GM12878 (cell line): ENCODE data around the gene HIVEP1. TPM values are rescaled to one million over a fixed set of nuclear protein-coding genes. Genes with fewer than 3 reads are reported as not detected.
A peak's percentile ranks its signal among the peaks of the same experiment; 100 is the strongest.

ENCODE experiments used
- ATAC-seq: fragments of 200-7000 bp; cut with Tn5 transposase; 3 replicates; pipeline ENCODE4 v1.9.1; 2020; ENCODE audit warnings: mild to moderate bottlenecking, moderate library complexity
- BruUV-seq: library from RNA; stranded (reverse); fragments of 400-500 nt; replicated peaks from 2 replicates; lab custom pipeline; 2021; lab: Mats Ljungman, UMichigan
- CTCF ChIA-PET: fragments of 300-600 bp; sonication (Branson Sonifier 250); formaldehyde crosslinking; extraction: SDS; loops from one replicate; lab custom pipeline; 2021; ENCODE audit warnings: inconsistent platforms; lab: Yijun Ruan, JAX
- POLR2A ChIA-PET: fragments of 350-600 bp; formaldehyde crosslinking; extraction: SDS; loops from one replicate; lab custom pipeline; 2021; ENCODE audit warnings: inconsistent platforms; lab: Charles Lee
- RAD21 ChIA-PET: fragments of 300-600 bp; sonication (Branson Sonifier 250); formaldehyde crosslinking; loops from one replicate; lab custom pipeline; 2023; ENCODE audit warnings: antibody characterized with exemption; ENCODE audit not compliant: unreplicated experiment; lab: Charles Lee
- SMC1A ChIA-PET: fragments of 300-600 bp; sonication (Branson Sonifier 250); formaldehyde crosslinking; loops from one replicate; lab custom pipeline; 2023; ENCODE audit not compliant: unreplicated experiment, uncharacterized antibody; lab: Charles Lee
- DNase-seq: peaks from one replicate; pipeline ENCODE4 v3.0.0-alpha.2; 2011; ENCODE audit warnings: low read depth, low spot score
- FAIRE-seq: peaks from 3 replicates; lab custom pipeline; 2011; peaks lifted over from hg19 to GRCh38; lab: Jason Lieb, UNC
- H2AFZ ChIP-seq: 2 replicates; pipeline ENCODE4 v1.6.0; 2011; ENCODE audit warnings: low read depth, low read length, control low read depth; ENCODE audit not compliant: control insufficient read depth
- H3K27ac ChIP-seq: 2 replicates; pipeline ENCODE4 v1.5.1; 2011; ENCODE audit warnings: control low read depth; ENCODE audit not compliant: control insufficient read depth, insufficient read depth
- H3K27me3 ChIP-seq, 2 experiments: replicated peaks in 1 of 2; 2 replicates each; pipeline versions ENCODE4 v1.6.0 to v1.6.1; 2011; ENCODE audit warnings: low read length in 1 of 2; ENCODE audit not compliant: control insufficient read depth in 2 of 2, insufficient read depth in 2 of 2
- H3K36me3 ChIP-seq, 2 experiments: 2 replicates each; pipeline ENCODE4 v1.5.1; 2011; ENCODE audit warnings: low read length in 1 of 2; ENCODE audit not compliant: control insufficient read depth in 2 of 2, insufficient read depth in 2 of 2
- H3K4me1 ChIP-seq: 2 replicates; pipeline ENCODE4 v1.6.1; 2011; ENCODE audit warnings: mild to moderate bottlenecking, low read length, moderate library complexity, mixed read lengths; ENCODE audit not compliant: control insufficient read depth, insufficient read depth
- H3K4me2 ChIP-seq: 2 replicates; pipeline ENCODE4 v1.6.0; 2011; ENCODE audit warnings: control low read depth; ENCODE audit not compliant: control insufficient read depth, insufficient read depth
- H3K4me3 ChIP-seq: fragments of 200-600 bp; sonication (generic); 2 replicates; pipeline ENCODE4 v1.5.1; 2016
- H3K79me2 ChIP-seq: 2 replicates; pipeline ENCODE4 v1.6.0; 2011; ENCODE audit warnings: low read length; ENCODE audit not compliant: control insufficient read depth, insufficient read depth
- H3K9ac ChIP-seq: 2 replicates; pipeline ENCODE4 v1.8.0; 2011; ENCODE audit warnings: low read length, control low read depth, mixed read lengths; ENCODE audit not compliant: control insufficient read depth, insufficient read depth
- H3K9me3 ChIP-seq: replicated peaks from 3 replicates; pipeline ENCODE4 v1.5.1; 2011; ENCODE audit warnings: mild to moderate bottlenecking, low read length; ENCODE audit not compliant: control insufficient read depth, insufficient read depth
- H4K20me1 ChIP-seq: 2 replicates; pipeline ENCODE4 v1.6.0; 2011; ENCODE audit not compliant: control insufficient read depth, insufficient read depth
- FOXM1 ChIP-seq: IDR thresholded peaks from 2 replicates; pipeline ENCODE4 v1.6.1; 2012; ENCODE audit warnings: low read depth, mild to moderate bottlenecking, inconsistent platforms, low read length, moderate library complexity
- HSF1 ChIP-seq: fragments of 150-350 bp; IDR thresholded peaks from 2 replicates; pipeline ENCODE4 v1.6.1; 2014; ENCODE audit warnings: mild to moderate bottlenecking, low read depth, low read length
- IRF3 ChIP-seq: fragments of 450-650 bp; IDR thresholded peaks from 2 replicates; pipeline ENCODE4 v1.6.1; 2014; ENCODE audit warnings: mild to moderate bottlenecking
- IRF4 ChIP-seq: IDR thresholded peaks from 2 replicates; pipeline ENCODE4 v1.6.1; 2011; ENCODE audit warnings: low read depth, low read length
- MYB ChIP-seq: fragments of 150-350 bp; IDR thresholded peaks from 2 replicates; pipeline ENCODE4 v1.6.1; 2014; ENCODE audit warnings: mild to moderate bottlenecking, low read depth, low read length, borderline replicate concordance
- MYC ChIP-seq: IDR thresholded peaks from 2 replicates; pipeline ENCODE4 v1.6.1; 2011; ENCODE audit warnings: mild to moderate bottlenecking, low read length, moderate library complexity, inconsistent platforms; ENCODE audit not compliant: insufficient read depth, insufficient replicate concordance, insufficient read length, severe bottlenecking
- NBN ChIP-seq: fragments of 450-650 bp; IDR thresholded peaks from 2 replicates; pipeline ENCODE4 v1.6.1; 2016
- RUNX3 ChIP-seq: IDR thresholded peaks from 2 replicates; pipeline ENCODE4 v1.6.1; 2012; ENCODE audit warnings: low read length, inconsistent platforms
- STAT1 ChIP-seq: fragments of 450-650 bp; conservative IDR thresholded peaks from 2 replicates; pipeline ENCODE4 v1.6.1; 2014; ENCODE audit warnings: antibody characterized with exemption, mild to moderate bottlenecking
- TARDBP ChIP-seq: IDR thresholded peaks from 2 replicates; pipeline ENCODE4 v1.6.1; 2016; ENCODE audit warnings: borderline replicate concordance
- ZZZ3 ChIP-seq: IDR thresholded peaks from 2 replicates; pipeline ENCODE4 v1.6.1; 2011; ENCODE audit warnings: low read depth; ENCODE audit not compliant: control insufficient read depth, insufficient read length
- WGBS: methylation state at CpG from one replicate; pipeline ENCODE4 v1.1.6; 2016; ENCODE audit warnings: low lambda C conversion rate; ENCODE audit not compliant: insufficient replicate concordance, insufficient coverage; ENCODE audit errors: missing lambda C conversion rate; 5-methylcytosine and 5-hydroxymethylcytosine counted together
- in situ Hi-C: fragments of 300-500 bp; cut with MboI; formaldehyde crosslinking; loops from 9 replicates; pipeline ENCODE4 v1.14.3; 2018; ENCODE audit warnings: mixed read lengths
- intact Hi-C: fragments of 100-400 bp; cut with micrococcal nuclease; formaldehyde crosslinking; loops from one replicate; pipeline ENCODE4 v1.14.2; 2022; ENCODE audit not compliant: unreplicated experiment
- polyA plus RNA-seq, 11 experiments: library from polyadenylated mRNA; depleted of rRNA in 4 of 11; unstranded in 6 of 11; stranded (reverse) in 5 of 11; fragments of >200 nt; fragmentation: Nextera tagmentation in 4 of 11; fragmentation: Illumina TruSeq in 1 of 11; extraction: Ambion mirVana in 4 of 11; extraction: Trizol in 1 of 11; gene quantifications; 1 replicate in 1 of 11; 2 replicates in 10 of 11; pipeline versions ENCODE4 v1.2.1 to v1.2.3, GENCODE V29; 2011 to 2016; ENCODE audit warnings: inconsistent platforms in 2 of 11, missing spikeins in 2 of 11, low read depth in 1 of 11
- total RNA-seq, 4 experiments: library from RNA; depleted of rRNA in 3 of 4; stranded (reverse); fragments of >200 nt in 3 of 4; fragmentation: Illumina TruSeq in 1 of 4; extraction: Trizol in 1 of 4; gene quantifications; 2 replicates each; pipeline versions ENCODE4 v1.2.1 to v1.2.3, GENCODE V29; 2013 to 2021
- TF ChIP-seq, protein P1 (sequence below): IDR thresholded peaks from 2 replicates; pipeline ENCODE4 v1.6.1; 2011; ENCODE audit warnings: low read depth, low read length, improper control_type of control experiment, borderline replicate concordance
- TF ChIP-seq, protein P2 (sequence below): IDR thresholded peaks from 2 replicates; pipeline ENCODE4 v1.6.1; 2011; ENCODE audit warnings: mild to moderate bottlenecking, low read depth, low read length, moderate library complexity; ENCODE audit not compliant: insufficient replicate concordance

The HIVEP1 gene
- total and polyA plus RNA-seq, 10 of the 15 experiments (the other 5 are each of a cell fraction or from before 2014, with no cell fraction given) = 4.3 to 37.5 (median 21.6) TPM

DNA sequence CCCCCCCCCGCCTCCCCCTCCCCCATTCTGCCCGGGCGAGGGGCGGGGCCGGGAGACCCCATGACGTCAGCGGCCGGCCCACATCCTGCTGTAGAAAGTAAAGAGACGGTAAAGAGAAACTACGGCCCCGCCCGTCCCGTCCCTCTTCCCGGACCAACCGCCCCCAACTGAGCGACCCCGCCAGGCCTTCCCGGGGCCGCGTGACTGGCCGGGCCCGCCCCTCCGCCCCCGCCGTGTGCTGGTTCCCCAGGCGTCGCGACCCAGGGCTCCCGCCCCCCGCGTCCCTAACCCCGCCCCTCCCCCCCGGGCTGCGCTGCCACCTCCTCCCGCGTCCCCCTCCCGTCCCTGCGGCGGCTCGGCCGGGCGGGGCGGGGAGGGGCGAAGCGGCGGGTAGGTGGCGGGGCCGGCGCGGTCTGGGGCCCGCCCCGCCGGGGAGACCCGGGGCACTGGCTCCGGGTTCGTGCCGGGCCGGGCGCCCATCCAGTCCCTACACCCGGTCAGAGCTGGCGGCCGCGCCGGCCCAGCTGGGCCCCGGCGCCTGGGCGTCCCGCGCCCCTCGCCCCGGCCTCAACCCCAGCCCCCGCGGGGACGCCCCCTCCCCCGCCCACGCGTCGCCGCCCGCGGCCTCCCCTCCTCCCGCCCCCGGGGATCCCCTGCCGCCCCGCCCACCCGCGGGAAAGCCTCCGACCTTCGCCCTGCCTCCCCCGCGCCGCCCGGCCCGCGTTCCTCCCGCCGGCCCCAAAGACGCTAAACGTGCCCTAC is 655 bp upstream of the HIVEP1 start:
- no peak overlapping the region for H3K4me3 ChIP-seq
- TF ChIP-seq ZZZ3 (no peak), MYB (no peak), MYC (no peak), TARDBP (0 out of 2 replicates have a peak, but pooled peaks have one; percentile 21), IRF4 (no peak), IRF3 (no peak), HSF1 (no peak), RUNX3 (no peak; the same call in none of the 2 replicates), STAT1 (no peak), FOXM1 (no peak), NBN (no peak)
- TF ChIP-seq, protein P1, sequence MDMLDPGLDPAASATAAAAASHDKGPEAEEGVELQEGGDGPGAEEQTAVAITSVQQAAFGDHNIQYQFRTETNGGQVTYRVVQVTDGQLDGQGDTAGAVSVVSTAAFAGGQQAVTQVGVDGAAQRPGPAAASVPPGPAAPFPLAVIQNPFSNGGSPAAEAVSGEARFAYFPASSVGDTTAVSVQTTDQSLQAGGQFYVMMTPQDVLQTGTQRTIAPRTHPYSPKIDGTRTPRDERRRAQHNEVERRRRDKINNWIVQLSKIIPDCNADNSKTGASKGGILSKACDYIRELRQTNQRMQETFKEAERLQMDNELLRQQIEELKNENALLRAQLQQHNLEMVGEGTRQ = peak; percentile 24
- TF ChIP-seq, protein P2, sequence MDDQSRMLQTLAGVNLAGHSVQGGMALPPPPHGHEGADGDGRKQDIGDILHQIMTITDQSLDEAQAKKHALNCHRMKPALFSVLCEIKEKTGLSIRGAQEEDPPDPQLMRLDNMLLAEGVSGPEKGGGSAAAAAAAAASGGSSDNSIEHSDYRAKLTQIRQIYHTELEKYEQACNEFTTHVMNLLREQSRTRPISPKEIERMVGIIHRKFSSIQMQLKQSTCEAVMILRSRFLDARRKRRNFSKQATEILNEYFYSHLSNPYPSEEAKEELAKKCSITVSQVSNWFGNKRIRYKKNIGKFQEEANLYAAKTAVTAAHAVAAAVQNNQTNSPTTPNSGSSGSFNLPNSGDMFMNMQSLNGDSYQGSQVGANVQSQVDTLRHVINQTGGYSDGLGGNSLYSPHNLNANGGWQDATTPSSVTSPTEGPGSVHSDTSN = no peak

More for the DNA sequence above, 655 bp upstream of the HIVEP1 start:
- FAIRE-seq (no peak), ATAC-seq (peak; percentile 74), DNase-seq (peak; percentile 81)
- Histone ChIP-seq H2AFZ (no peak overlapping the region), H3K36me3 (peaks cover 1 to 6% of the 10 kb centered on the region in 2 experiments; a peak in 2 of 4 replicates), H3K9ac (no peak overlapping the region; the same call in 1 of the 2 replicates), H4K20me1 (no peaks in the 10 kb centered on the region), H3K9me3 (peaks cover 13% of the 10 kb centered on the region; the same call in 2 of the 3 replicates), H3K4me1 (peaks cover 8% of the 10 kb centered on the region), H3K27ac (peak overlapping the region; percentile 97; the same call in 1 of the 2 replicates), H3K79me2 (peaks cover 62% of the 10 kb centered on the region), H3K4me2 (no peak overlapping the region), H3K27me3 (no peaks in the 10 kb centered on the region)
- in situ Hi-C loops = loop anchor here (10.0 to 25.0 kb wide), 2 partner anchors 299 to 593 kb away; no protein-coding TSS in a partner anchor
- POLR2A ChIA-PET = interaction anchor here (0.7 to 1.0 kb wide), 2 partner anchors 179 to 297 kb away, joined by 3 read pairs; no protein-coding TSS in a partner anchor
- SMC1A ChIA-PET = interaction anchor here (2.0 to 3.1 kb wide), 3 partner anchors 55 to 310 kb away, joined by 5 to 23 read pairs (median 11); no protein-coding TSS in a partner anchor
- RAD21 ChIA-PET = interaction anchor here (0.9 to 6.9 kb wide), 11 partner anchors 36 to 299 kb away, joined by 3 to 77 read pairs (median 6); no protein-coding TSS in a partner anchor
- BruUV-seq = no TSS peak
- intact Hi-C loops = loop anchor here (2.0 to 10.0 kb wide), 9 partner anchors 49 to 357 kb away; partner anchors contain the start of gene EDN1
- WGBS = 1% methylated on average over 27 of the region's 99 CpGs
- CTCF ChIA-PET = no interaction called here
